Heart right ventricle (tissue), 16 donors: ENCODE results near the gene SEPTIN3. TPM values are rescaled to one million over a fixed set of nuclear protein-coding genes. Genes with fewer than 3 reads are reported as not detected.

Experiments used
- ATAC-seq, 8 donors: fragments of 200-7000 bp; cut with Tn5 transposase; one replicate each; pipeline ENCODE4 v1.9.1; 2020; ENCODE audit warnings: mild to moderate bottlenecking in 8 of 8, moderate library complexity in 8 of 8, moderate number of reproducible peaks in 1 of 8
- DNase-seq, 2 donors: peaks; one replicate each; pipeline ENCODE4 v3.0.0-alpha.2; 2020
- H3K27ac ChIP-seq, 10 donors: fragments of 200-600 bp; sonication (generic) in 2 of 10; one replicate each; pipeline versions ENCODE4 v1.5.0 to v1.8.0; 2020 to 2022; ENCODE audit warnings: mild to moderate bottlenecking in 3 of 10
- H3K27me3 ChIP-seq, 7 donors: fragments of 200-600 bp; one replicate each; pipeline ENCODE4 v1.8.0; 2021 to 2022; ENCODE audit warnings: mild to moderate bottlenecking in 2 of 7
- H3K36me3 ChIP-seq, 9 donors: fragments of 200-600 bp; sonication (generic) in 1 of 9; one replicate each; pipeline versions ENCODE4 v1.5.0 to v1.8.0; 2020 to 2022; ENCODE audit warnings: mild to moderate bottlenecking in 2 of 9
- H3K4me1 ChIP-seq, 9 donors: fragments of 200-600 bp; sonication (generic) in 1 of 9; one replicate each; pipeline versions ENCODE4 v1.5.0 to v1.8.0; 2020 to 2022; ENCODE audit warnings: mild to moderate bottlenecking in 4 of 9
- H3K4me3 ChIP-seq, 10 donors: fragments of 200-600 bp; sonication (generic) in 2 of 10; one replicate each; pipeline versions ENCODE4 v1.5.0 to v1.8.0; 2020 to 2022; ENCODE audit warnings: mild to moderate bottlenecking in 7 of 10, moderate library complexity in 2 of 10
- H3K9me3 ChIP-seq, 11 donors: fragments of 200-600 bp in 10 of 11; sonication (generic) in 2 of 11; one replicate each; pipeline versions ENCODE4 v1.5.0 to v1.8.0; 2013 to 2022; ENCODE audit warnings: mild to moderate bottlenecking in 2 of 11, control low read depth in 1 of 11, moderate library complexity in 1 of 11
- CTCF ChIP-seq, 9 donors: fragments of 200-600 bp; sonication (generic) in 2 of 9; IDR thresholded peaks; one replicate each; pipeline versions ENCODE4 v1.5.0 to v1.8.0; 2021 to 2022; ENCODE audit warnings: antibody characterized with exemption in 9 of 9, mild to moderate bottlenecking in 5 of 9, moderate library complexity in 1 of 9
- WGBS, 2 donors: extraction: QIAGEN DNeasy Blood & Tissue Kit; methylation state at CpG; one replicate each; pipeline ENCODE4 v1.1.7; 2013; ENCODE audit warnings: inconsistent platforms in 1 of 2; 5-methylcytosine and 5-hydroxymethylcytosine counted together
- intact Hi-C, 10 donors: fragments of 100-400 bp; cut with DNase I; formaldehyde crosslinking; loops; one replicate each; pipeline versions ENCODE4 v1.11.1 to v1.14.2; 2022
- polyA plus RNA-seq, 2 donors: library from polyadenylated mRNA; stranded (reverse); fragments of 200-250 nt; gene quantifications; one replicate each; pipeline ENCODE4 v1.2.3, GENCODE V29; 2013
- total RNA-seq, 10 donors: library from RNA; stranded (reverse); fragmentation: NEBNext Ultra II Directional in 3 of 10; extraction: Animal tissue kit (Norgen Biotek cat#: 25700) in 3 of 10; gene quantifications; one replicate each; pipeline versions ENCODE4 v1.2.1 to v1.2.4, GENCODE V29; 2021 to 2023
- donor health status: Arrhythmogenic right ventricular cardiomyopathy.
- donor health status: ischemic (EF 13 %, LVEDD 7.1; RV severe dilation, severe dysfunction).
- donor health status: healthy with polysubstance abuse.
- donor health status: DM: no; HTN: yes; CAD: no.
- donor health status: DM: no; HTN: no; CAD: no.
- donor health status: ischemic (EF 25% LVEDD 6.9; RV normal size, moderate dysfunction).
- donor health status: ischemic (EF 25% LVEDD 5.7; RV mildly dilated, moderate dysfunction).
- donor health status: healthy.
- donor health status: DM: yes; HTN: yes; CAD: no.
- donor health status: Ischemic cardiomyopathy.
- donor health status: ischemic (EF 35%, LVEDD 5.7; RV mildly dilated, moderate dysfunction).
- donor health status: nonischemic (EF 11% LVEDD 7.7; RV severe dilation, severe dysfunction).
- donor health status: DM: yes; HTN: yes; CAD: no.
- donor health status: PGD.
- donor health status: ischemic (EF 29% LVEDD 5.4; RV normal size, mild dysfunction).
- donor health status: nonischemic (EF 23%, LVEDD 6.1; RV moderate dilation, normal function).

Gene SEPTIN3
- total and polyA plus RNA-seq, 12 donors, result 0.03 to 0.44 (median 0.10) TPM; not detected in 6

GRCh38 chr22:41922940-41923594 is 46.2 kb upstream of the SEPTIN3 start:
- Histone ChIP-seq H3K4me3 (no peak overlapping the region), H3K4me1 (peaks cover 7 to 35% (median 22%) of the 10 kb centered on the region in 9 donors), H3K27ac (no peak overlapping the region), H3K36me3 (no peaks in the 10 kb centered on the region), H3K9me3 (no peaks in the 10 kb centered on the region), H3K27me3 (peaks cover 7 to 64% (median 27%) of the 10 kb centered on the region in 7 donors)
- DNase-seq (no peak), ATAC-seq (no peak)
- intact Hi-C loops, result no loop called here
- no peak for TF ChIP-seq CTCF (IDR thresholded peaks at IDR 0.05)
- 95 to 98% methylated on average over 4 of the region's 4 CpGs for WGBS, 2 donors

- TF ChIP-seq CTCF (IDR thresholded peaks at IDR 0.05), result no peak
- H3K36me3 ChIP-seq, result no peaks in the 10 kb centered on the region
- DNase-seq (no peak), ATAC-seq (no peak)
- no peak overlapping the region for H3K4me3 ChIP-seq
- H3K27ac ChIP-seq, result no peak overlapping the region
- no peaks in the 10 kb centered on the region for H3K9me3 ChIP-seq
- 94 to 96% methylated on average over 13 to 14 of the region's 14 CpGs for WGBS, 2 donors
- intact Hi-C loops, result no loop called here
- H3K27me3 ChIP-seq, result peaks cover 7 to 58% (median 24%) of the 10 kb centered on the region in 7 donors
- H3K4me1 ChIP-seq, result peaks cover 5 to 29% (median 21%) of the 10 kb centered on the region in 9 donors
These were observed 45.5 kb upstream of the SEPTIN3 start for GRCh38 chr22:41923595-41924276.

- intact Hi-C loops, result no loop called here
- Histone ChIP-seq H3K9me3 (no peaks in the 10 kb centered on the region), H3K36me3 (no peaks in the 10 kb centered on the region), H3K27me3 (peaks cover 7 to 36% (median 19%) of the 10 kb centered on the region in 7 donors), H3K4me1 (peaks cover 0 to 10% (median 4%) of the 10 kb centered on the region in 9 donors), H3K4me3 (peak overlapping the region in 9 of 10 donors; percentile 17 to 52 (median 40)), H3K27ac (peak overlapping the region in 1 of 10 donors; percentile 44)
- DNase-seq (peak; percentile 50 to 75), ATAC-seq (peak; percentile 46 to 76 (median 52))
- peak; percentile 29 to 71 (median 65) for TF ChIP-seq CTCF (IDR thresholded peaks at IDR 0.05)
- 6 to 10% methylated on average over 33 to 44 of the region's 48 CpGs for WGBS, 2 donors
These were observed 43.3 kb upstream of the SEPTIN3 start for GRCh38 chr22:41925783-41926460.

- H3K36me3 ChIP-seq, result no peaks in the 10 kb centered on the region
- peaks cover 0 to 10% (median 4%) of the 10 kb centered on the region in 9 donors for H3K4me1 ChIP-seq
- no peak overlapping the region for H3K27ac ChIP-seq
- ATAC-seq (no peak), DNase-seq (no peak)
- intact Hi-C loops, result no loop called here
- WGBS, 2 donors, result 72 to 80% methylated on average over 6 of the region's 6 CpGs
- peaks cover 7 to 36% (median 19%) of the 10 kb centered on the region in 7 donors for H3K27me3 ChIP-seq
- H3K4me3 ChIP-seq, result no peak overlapping the region
- no peaks in the 10 kb centered on the region for H3K9me3 ChIP-seq
- TF ChIP-seq CTCF (IDR thresholded peaks at IDR 0.05), result no peak
These were observed 41.4 kb upstream of the SEPTIN3 start for GRCh38 chr22:41927813-41928212.
